HEK293T (cell line): ENCODE data around the gene SSH2.

Experiments used
- BHLHE40 ChIP-seq: fragments of 450-650 bp; IDR thresholded peaks from 2 replicates; pipeline ENCODE4 v1.6.1; 2016; ENCODE audit warnings: mild to moderate bottlenecking, moderate library complexity, borderline replicate concordance
- ELF4 ChIP-seq: fragments of 450-650 bp; IDR thresholded peaks from 2 replicates; pipeline ENCODE4 v1.6.1; 2017; ENCODE audit warnings: antibody characterized with exemption
- FOXA1 ChIP-seq: fragments of 450-650 bp; IDR thresholded peaks from 2 replicates; pipeline ENCODE4 v1.6.1; 2016; ENCODE audit warnings: mild to moderate bottlenecking
- FOXK2 ChIP-seq: fragments of 450-650 bp; IDR thresholded peaks from 2 replicates; pipeline ENCODE4 v1.6.1; 2016; ENCODE audit warnings: mild to moderate bottlenecking
- FOXM1 ChIP-seq: fragments of 450-650 bp; IDR thresholded peaks from 2 replicates; pipeline ENCODE4 v1.6.1; 2017; ENCODE audit warnings: mild to moderate bottlenecking, borderline replicate concordance
- HDGF ChIP-seq: fragments of 450-650 bp; IDR thresholded peaks from 2 replicates; pipeline ENCODE4 v1.6.1; 2017; ENCODE audit warnings: antibody characterized with exemption, borderline replicate concordance
- LEF1 ChIP-seq: fragments of 450-650 bp; IDR thresholded peaks from 2 replicates; pipeline ENCODE4 v1.6.1; 2017; ENCODE audit warnings: mild to moderate bottlenecking, borderline replicate concordance
- NFRKB ChIP-seq: fragments of 450-650 bp; IDR thresholded peaks from 2 replicates; pipeline ENCODE4 v1.6.1; 2016; ENCODE audit warnings: mild to moderate bottlenecking, moderate library complexity
- SP1 ChIP-seq: fragments of 450-650 bp; IDR thresholded peaks from 2 replicates; pipeline ENCODE4 v1.6.1; 2017
- SUZ12 ChIP-seq: fragments of 450-650 bp; IDR thresholded peaks from 2 replicates; pipeline ENCODE4 v1.6.1; 2016; ENCODE audit warnings: mild to moderate bottlenecking
- TARDBP ChIP-seq: fragments of 450-650 bp; IDR thresholded peaks from 2 replicates; pipeline ENCODE4 v1.6.1; 2016
- TF ChIP-seq, protein P1 (sequence below): fragments of 450-650 bp; IDR thresholded peaks from 2 replicates; pipeline ENCODE4 v1.6.1; 2016

DNA sequence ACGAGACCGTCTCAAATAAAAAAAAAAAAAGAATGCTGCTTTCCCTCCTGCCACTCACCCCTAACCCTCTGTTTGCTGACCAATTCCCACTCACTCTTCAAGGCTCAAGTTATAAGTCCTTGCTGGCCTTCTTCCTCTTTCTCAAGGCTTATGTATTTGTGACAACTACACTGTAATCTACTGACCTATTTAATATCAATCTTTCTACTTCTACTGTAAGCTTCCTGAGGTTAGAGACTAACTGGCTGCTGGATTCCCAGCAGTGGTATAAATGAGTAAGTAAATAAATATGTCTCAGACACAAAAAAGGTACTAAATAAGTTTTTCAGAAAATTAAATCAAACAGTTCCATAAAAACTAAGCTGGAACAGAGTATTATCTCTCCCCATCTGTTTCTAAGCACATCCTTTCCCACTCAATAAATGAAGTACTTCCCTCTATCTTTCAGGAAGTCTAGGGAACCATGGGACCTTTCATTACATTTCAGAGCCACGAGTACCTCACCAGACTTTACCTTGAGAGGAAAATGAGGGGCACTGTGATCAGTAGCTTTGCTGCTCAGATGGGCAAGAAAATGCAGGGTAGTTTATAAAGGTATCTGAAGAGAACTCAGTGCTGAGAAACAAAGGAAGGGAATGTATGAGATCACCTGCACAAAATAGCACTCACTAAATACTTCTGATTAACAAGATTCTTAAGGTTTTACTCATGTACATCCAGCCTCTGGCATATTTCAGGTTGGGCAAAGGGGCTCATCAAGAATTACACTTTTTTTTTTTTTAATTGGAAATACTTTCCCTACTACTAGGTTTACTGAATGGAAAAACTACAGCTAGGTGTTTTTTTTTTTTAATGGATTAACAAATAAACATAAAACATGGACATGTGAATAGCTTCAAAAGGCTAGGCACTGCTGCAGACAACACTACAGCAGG, 10.8 kb downstream of the SSH2 start:
- TF ChIP-seq NFRKB, result no peak
- TF ChIP-seq FOXK2, result no peak
- no peak for TF ChIP-seq TARDBP
- TF ChIP-seq, protein P1, sequence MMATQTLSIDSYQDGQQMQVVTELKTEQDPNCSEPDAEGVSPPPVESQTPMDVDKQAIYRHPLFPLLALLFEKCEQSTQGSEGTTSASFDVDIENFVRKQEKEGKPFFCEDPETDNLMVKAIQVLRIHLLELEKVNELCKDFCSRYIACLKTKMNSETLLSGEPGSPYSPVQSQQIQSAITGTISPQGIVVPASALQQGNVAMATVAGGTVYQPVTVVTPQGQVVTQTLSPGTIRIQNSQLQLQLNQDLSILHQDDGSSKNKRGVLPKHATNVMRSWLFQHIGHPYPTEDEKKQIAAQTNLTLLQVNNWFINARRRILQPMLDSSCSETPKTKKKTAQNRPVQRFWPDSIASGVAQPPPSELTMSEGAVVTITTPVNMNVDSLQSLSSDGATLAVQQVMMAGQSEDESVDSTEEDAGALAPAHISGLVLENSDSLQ, result no peak
- TF ChIP-seq SP1, result no peak
- no peak for TF ChIP-seq LEF1
- no peak for TF ChIP-seq FOXM1
- TF ChIP-seq BHLHE40, result no peak
- TF ChIP-seq HDGF, result no peak
- TF ChIP-seq SUZ12, result no peak
- no peak for TF ChIP-seq ELF4
- no peak for TF ChIP-seq FOXA1
